ENCODE measurements around the gene PPP6R1.

The PPP6R1 gene

GRCh38 chr19:55186080-55186479 is 72.7 kb downstream of the PPP6R1 start:
- in situ Hi-C loops (cut with HindIII; ENCODE audit: low sequenced_read_pairs), result no loop called here

DNA sequence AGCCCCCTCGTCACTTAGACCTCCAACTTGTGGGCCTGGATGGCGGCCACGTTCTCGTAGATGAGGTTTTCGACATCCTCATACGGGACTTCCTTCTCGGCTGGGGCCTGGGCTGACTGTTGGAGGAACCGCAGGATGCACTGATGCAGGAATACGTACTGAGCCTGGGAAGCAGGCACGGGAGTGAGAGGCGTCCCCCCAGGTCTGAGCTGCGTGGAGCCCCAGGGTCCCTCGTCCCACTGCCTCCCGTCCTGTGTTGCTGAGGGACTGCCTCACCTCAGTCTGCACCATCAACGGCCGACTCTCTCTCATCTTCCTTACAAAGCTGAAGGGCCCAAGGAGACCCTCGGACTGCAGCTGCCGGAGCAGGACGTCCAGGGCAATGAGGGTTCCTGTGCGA is 77.1 kb downstream of the PPP6R1 start:
- in situ Hi-C loops (cut with HindIII; ENCODE audit: low sequenced_read_pairs), result no loop called here
